K562 (cell line): ENCODE data around the gene ZC4H2. TPM values are rescaled to one million over a fixed set of nuclear protein-coding genes. Genes with fewer than 3 reads are reported as not detected.

Experiments
- ARID1B ChIP-seq: fragments of 450-650 bp; IDR thresholded peaks from 2 replicates; pipeline ENCODE4 v1.6.1; 2016; ENCODE audit warnings: antibody characterized with exemption, mild to moderate bottlenecking, inconsistent platforms
- ARNT ChIP-seq, 2 experiments: fragments of 450-650 bp; IDR thresholded peaks; 2 replicates each; pipeline ENCODE4 v1.6.1; 2016; ENCODE audit warnings: mild to moderate bottlenecking in 1 of 2
- CBX8 ChIP-seq: fragments of 200-600 bp; sonication (generic); IDR thresholded peaks from 2 replicates; pipeline ENCODE4 v1.6.1; 2012; ENCODE audit warnings: borderline replicate concordance, mixed run types, low read depth, mild to moderate bottlenecking, moderate library complexity, mixed read lengths, low read length, control low read depth, inconsistent platforms; ENCODE audit not compliant: poor library complexity, severe bottlenecking; ENCODE audit errors: extremely low read depth
- FOXA3 ChIP-seq, 2 experiments: fragments of 450-650 bp in 1 of 2; sonication (generic) in 1 of 2; formaldehyde crosslinking; IDR thresholded peaks in 1 of 2; conservative IDR thresholded peaks in 1 of 2; 2 replicates each; pipeline versions ENCODE4 v1.4.0 to v1.8.0; 2020 to 2022; ENCODE audit warnings: mild to moderate bottlenecking in 2 of 2, missing genetic modification reagents in 1 of 2
- FUS ChIP-seq: fragments of 200-400 bp; formaldehyde crosslinking; optimal IDR thresholded peaks from 2 replicates; pipeline ENCODE3; 2017; ENCODE audit warnings: low read depth, low read length
- HNRNPL ChIP-seq: fragments of 200-400 bp; formaldehyde crosslinking; IDR thresholded peaks from 2 replicates; pipeline ENCODE4 v1.6.1; 2017; ENCODE audit warnings: low read depth, mild to moderate bottlenecking, low read length
- KLF6 ChIP-seq: fragments of 250-450 bp; sonication (Bioruptor Pico); IDR thresholded peaks from 2 replicates; pipeline ENCODE4 v1.4.0; 2020; ENCODE audit warnings: mild to moderate bottlenecking, moderate library complexity, borderline replicate concordance
- SAP30 ChIP-seq: fragments of 200-600 bp; sonication (generic); IDR thresholded peaks from 2 replicates; pipeline ENCODE4 v1.6.1; 2012; ENCODE audit warnings: borderline replicate concordance, low read depth, mild to moderate bottlenecking, moderate library complexity, low read length, control low read depth, inconsistent platforms; ENCODE audit not compliant: insufficient read depth, poor library complexity, severe bottlenecking
- polyA plus RNA-seq, 8 experiments: library from polyadenylated mRNA; depleted of rRNA in 4 of 8; stranded (reverse) in 5 of 8; unstranded in 3 of 8; fragments of >200 nt; fragmentation: Nextera tagmentation in 2 of 8; fragmentation: Illumina TruSeq in 1 of 8; extraction: Ambion mirVana in 2 of 8; extraction: Trizol in 1 of 8; gene quantifications; 2 replicates each; pipeline versions ENCODE4 v1.2.1 to v1.2.3, GENCODE V29; 2011 to 2014; ENCODE audit warnings: inconsistent platforms in 1 of 8, missing spikeins in 1 of 8
- total RNA-seq, 7 experiments: library from RNA; depleted of rRNA in 6 of 7; stranded (reverse); fragments of >200 nt in 6 of 7; fragmentation: Illumina TruSeq in 2 of 7; extraction: Trizol in 2 of 7; gene quantifications; 2 replicates each; pipeline versions ENCODE4 v1.2.1 to v1.2.3, GENCODE V29; 2011 to 2021; ENCODE audit warnings: low replicate concordance in 1 of 7
- TF ChIP-seq, protein P1 (sequence below): fragments of 200-600 bp; sonication (generic); IDR thresholded peaks from one replicate; pipeline ENCODE4 v1.6.1; 2012; ENCODE audit warnings: mild to moderate bottlenecking, low read depth, low read length, inconsistent platforms

ZC4H2 gene
- total and polyA plus RNA-seq, 9 of the 15 experiments (the other 6 are each of a cell fraction or from before 2014, with no cell fraction given): 1.1 to 7.0 (median 3.2) TPM

GRCh38 chrX:64977051-64977450, 801 bp upstream of the ZC4H2 start (continued):
- TF ChIP-seq, protein P1, sequence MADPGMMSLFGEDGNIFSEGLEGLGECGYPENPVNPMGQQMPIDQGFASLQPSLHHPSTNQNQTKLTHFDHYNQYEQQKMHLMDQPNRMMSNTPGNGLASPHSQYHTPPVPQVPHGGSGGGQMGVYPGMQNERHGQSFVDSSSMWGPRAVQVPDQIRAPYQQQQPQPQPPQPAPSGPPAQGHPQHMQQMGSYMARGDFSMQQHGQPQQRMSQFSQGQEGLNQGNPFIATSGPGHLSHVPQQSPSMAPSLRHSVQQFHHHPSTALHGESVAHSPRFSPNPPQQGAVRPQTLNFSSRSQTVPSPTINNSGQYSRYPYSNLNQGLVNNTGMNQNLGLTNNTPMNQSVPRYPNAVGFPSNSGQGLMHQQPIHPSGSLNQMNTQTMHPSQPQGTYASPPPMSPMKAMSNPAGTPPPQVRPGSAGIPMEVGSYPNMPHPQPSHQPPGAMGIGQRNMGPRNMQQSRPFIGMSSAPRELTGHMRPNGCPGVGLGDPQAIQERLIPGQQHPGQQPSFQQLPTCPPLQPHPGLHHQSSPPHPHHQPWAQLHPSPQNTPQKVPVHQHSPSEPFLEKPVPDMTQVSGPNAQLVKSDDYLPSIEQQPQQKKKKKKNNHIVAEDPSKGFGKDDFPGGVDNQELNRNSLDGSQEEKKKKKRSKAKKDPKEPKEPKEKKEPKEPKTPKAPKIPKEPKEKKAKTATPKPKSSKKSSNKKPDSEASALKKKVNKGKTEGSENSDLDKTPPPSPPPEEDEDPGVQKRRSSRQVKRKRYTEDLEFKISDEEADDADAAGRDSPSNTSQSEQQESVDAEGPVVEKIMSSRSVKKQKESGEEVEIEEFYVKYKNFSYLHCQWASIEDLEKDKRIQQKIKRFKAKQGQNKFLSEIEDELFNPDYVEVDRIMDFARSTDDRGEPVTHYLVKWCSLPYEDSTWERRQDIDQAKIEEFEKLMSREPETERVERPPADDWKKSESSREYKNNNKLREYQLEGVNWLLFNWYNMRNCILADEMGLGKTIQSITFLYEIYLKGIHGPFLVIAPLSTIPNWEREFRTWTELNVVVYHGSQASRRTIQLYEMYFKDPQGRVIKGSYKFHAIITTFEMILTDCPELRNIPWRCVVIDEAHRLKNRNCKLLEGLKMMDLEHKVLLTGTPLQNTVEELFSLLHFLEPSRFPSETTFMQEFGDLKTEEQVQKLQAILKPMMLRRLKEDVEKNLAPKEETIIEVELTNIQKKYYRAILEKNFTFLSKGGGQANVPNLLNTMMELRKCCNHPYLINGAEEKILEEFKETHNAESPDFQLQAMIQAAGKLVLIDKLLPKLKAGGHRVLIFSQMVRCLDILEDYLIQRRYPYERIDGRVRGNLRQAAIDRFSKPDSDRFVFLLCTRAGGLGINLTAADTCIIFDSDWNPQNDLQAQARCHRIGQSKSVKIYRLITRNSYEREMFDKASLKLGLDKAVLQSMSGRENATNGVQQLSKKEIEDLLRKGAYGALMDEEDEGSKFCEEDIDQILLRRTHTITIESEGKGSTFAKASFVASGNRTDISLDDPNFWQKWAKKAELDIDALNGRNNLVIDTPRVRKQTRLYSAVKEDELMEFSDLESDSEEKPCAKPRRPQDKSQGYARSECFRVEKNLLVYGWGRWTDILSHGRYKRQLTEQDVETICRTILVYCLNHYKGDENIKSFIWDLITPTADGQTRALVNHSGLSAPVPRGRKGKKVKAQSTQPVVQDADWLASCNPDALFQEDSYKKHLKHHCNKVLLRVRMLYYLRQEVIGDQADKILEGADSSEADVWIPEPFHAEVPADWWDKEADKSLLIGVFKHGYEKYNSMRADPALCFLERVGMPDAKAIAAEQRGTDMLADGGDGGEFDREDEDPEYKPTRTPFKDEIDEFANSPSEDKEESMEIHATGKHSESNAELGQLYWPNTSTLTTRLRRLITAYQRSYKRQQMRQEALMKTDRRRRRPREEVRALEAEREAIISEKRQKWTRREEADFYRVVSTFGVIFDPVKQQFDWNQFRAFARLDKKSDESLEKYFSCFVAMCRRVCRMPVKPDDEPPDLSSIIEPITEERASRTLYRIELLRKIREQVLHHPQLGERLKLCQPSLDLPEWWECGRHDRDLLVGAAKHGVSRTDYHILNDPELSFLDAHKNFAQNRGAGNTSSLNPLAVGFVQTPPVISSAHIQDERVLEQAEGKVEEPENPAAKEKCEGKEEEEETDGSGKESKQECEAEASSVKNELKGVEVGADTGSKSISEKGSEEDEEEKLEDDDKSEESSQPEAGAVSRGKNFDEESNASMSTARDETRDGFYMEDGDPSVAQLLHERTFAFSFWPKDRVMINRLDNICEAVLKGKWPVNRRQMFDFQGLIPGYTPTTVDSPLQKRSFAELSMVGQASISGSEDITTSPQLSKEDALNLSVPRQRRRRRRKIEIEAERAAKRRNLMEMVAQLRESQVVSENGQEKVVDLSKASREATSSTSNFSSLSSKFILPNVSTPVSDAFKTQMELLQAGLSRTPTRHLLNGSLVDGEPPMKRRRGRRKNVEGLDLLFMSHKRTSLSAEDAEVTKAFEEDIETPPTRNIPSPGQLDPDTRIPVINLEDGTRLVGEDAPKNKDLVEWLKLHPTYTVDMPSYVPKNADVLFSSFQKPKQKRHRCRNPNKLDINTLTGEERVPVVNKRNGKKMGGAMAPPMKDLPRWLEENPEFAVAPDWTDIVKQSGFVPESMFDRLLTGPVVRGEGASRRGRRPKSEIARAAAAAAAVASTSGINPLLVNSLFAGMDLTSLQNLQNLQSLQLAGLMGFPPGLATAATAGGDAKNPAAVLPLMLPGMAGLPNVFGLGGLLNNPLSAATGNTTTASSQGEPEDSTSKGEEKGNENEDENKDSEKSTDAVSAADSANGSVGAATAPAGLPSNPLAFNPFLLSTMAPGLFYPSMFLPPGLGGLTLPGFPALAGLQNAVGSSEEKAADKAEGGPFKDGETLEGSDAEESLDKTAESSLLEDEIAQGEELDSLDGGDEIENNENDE: no peak
- TF ChIP-seq FOXA3 (CRISPR knock-in tag; conservative IDR thresholded peaks at IDR 0.05 in 1 of 2, IDR thresholded peaks at IDR 0.05 in 1 of 2) (no peak), ARID1B (no peak), SAP30 (no peak), KLF6 (CRISPR knock-in tag) (no peak), HNRNPL (no peak), ARNT (IDR thresholded peaks at IDR 0.05) (no peak), FUS (no peak), CBX8 (no peak)
- TF ChIP-seq, all 486 proteins: peak for 0
